GM23338 (cell line): ENCODE measurements around the gene EEF2K. TPM values are rescaled to one million over a fixed set of nuclear protein-coding genes. Genes with fewer than 3 reads are reported as not detected.
A peak's percentile ranks its signal among the peaks of the same experiment; 100 is the strongest.

Experiments used
- ATAC-seq: fragments of 200-7000 bp; cut with Tn5 transposase; 3 replicates; pipeline ENCODE4 v1.9.1; 2020
- DNase-seq: peaks from one replicate; pipeline ENCODE4 v3.0.0-alpha.2; 2015; ENCODE audit warnings: low spot score
- H2AFZ ChIP-seq: fragments of 200-600 bp; sonication (generic); 2 replicates; pipeline ENCODE4 v1.8.0; 2016; ENCODE audit warnings: antibody characterized with exemption, mild to moderate bottlenecking, moderate library complexity
- H3F3A ChIP-seq: fragments of 200-600 bp; sonication (generic); replicated peaks from 2 replicates; pipeline ENCODE4 v1.8.0; 2017; ENCODE audit warnings: antibody characterized with exemption, mixed run types, low read depth
- H3K27ac ChIP-seq: fragments of 200-600 bp; sonication (generic); 2 replicates; pipeline ENCODE4 v1.6.1; 2016; ENCODE audit warnings: low read depth
- H3K27me3 ChIP-seq: fragments of 200-600 bp; sonication (generic); 2 replicates; pipeline ENCODE4 v1.8.0; 2016; ENCODE audit warnings: mild to moderate bottlenecking, mixed run types, moderate library complexity; ENCODE audit not compliant: insufficient read depth
- H3K36me3 ChIP-seq: fragments of 200-600 bp; sonication (generic); 2 replicates; pipeline ENCODE4 v1.8.0; 2016; ENCODE audit warnings: mild to moderate bottlenecking; ENCODE audit not compliant: insufficient read depth
- H3K4me1 ChIP-seq: fragments of 200-600 bp; sonication (generic); 2 replicates; pipeline ENCODE4 v1.8.0; 2016; ENCODE audit warnings: mild to moderate bottlenecking, moderate library complexity; ENCODE audit not compliant: insufficient read depth
- H3K4me2 ChIP-seq: fragments of 200-600 bp; sonication (generic); 2 replicates; pipeline ENCODE4 v1.7.1; 2017; ENCODE audit warnings: mixed run types
- H3K4me3 ChIP-seq: fragments of 200-600 bp; sonication (generic); 2 replicates; pipeline ENCODE4 v1.6.1; 2016; ENCODE audit warnings: mixed run types
- H3K79me2 ChIP-seq: fragments of 200-600 bp; sonication (generic); replicated peaks from 2 replicates; pipeline ENCODE4 v1.8.0; 2017; ENCODE audit warnings: mild to moderate bottlenecking; ENCODE audit not compliant: insufficient read depth
- H3K9me2 ChIP-seq: fragments of 200-600 bp; sonication (generic); 2 replicates; pipeline ENCODE4 v1.8.0; 2017; ENCODE audit not compliant: insufficient read depth
- H4K20me1 ChIP-seq: fragments of 200-600 bp; sonication (generic); replicated peaks from 2 replicates; pipeline ENCODE4 v1.8.0; 2017; ENCODE audit warnings: mild to moderate bottlenecking; ENCODE audit not compliant: insufficient read depth
- H3K27ac Mint-ChIP-seq: 2 replicates; pipeline ENCODE4 v1.8.0; 2020; ENCODE audit warnings: inconsistent platforms, mild to moderate bottlenecking, moderate library complexity, mixed read lengths
- H3K27me3 Mint-ChIP-seq: 3 replicates; pipeline ENCODE4 v1.8.0; 2022; ENCODE audit warnings: low read depth, mild to moderate bottlenecking, moderate library complexity, mixed read lengths, inconsistent platforms; ENCODE audit not compliant: insufficient read depth, poor library complexity
- H3K36me3 Mint-ChIP-seq: 3 replicates; pipeline ENCODE4 v1.8.0; 2021; ENCODE audit warnings: low read depth, mild to moderate bottlenecking, inconsistent platforms, moderate library complexity, mixed read lengths
- H3K4me1 Mint-ChIP-seq: 3 replicates; pipeline ENCODE4 v1.8.0; 2020; ENCODE audit warnings: mild to moderate bottlenecking, inconsistent platforms, mixed read lengths
- H3K4me3 Mint-ChIP-seq: 3 replicates; pipeline ENCODE4 v1.8.0; 2021; ENCODE audit warnings: moderate library complexity, mild to moderate bottlenecking, inconsistent platforms, mixed read lengths
- H3K9me3 Mint-ChIP-seq: 3 replicates; pipeline ENCODE4 v1.8.0; 2020; ENCODE audit warnings: moderate library complexity, mild to moderate bottlenecking, inconsistent platforms, mixed read lengths
- CREB1 ChIP-seq: fragments of 250-450 bp; sonication (Bioruptor Pico); IDR thresholded peaks from 2 replicates; pipeline ENCODE4 v1.5.0; 2020; ENCODE audit warnings: low read depth, mild to moderate bottlenecking, moderate library complexity
- EZH2 ChIP-seq: fragments of 200-600 bp; sonication (generic); IDR thresholded peaks from one replicate; pipeline ENCODE4 v1.8.0; 2017; ENCODE audit warnings: antibody characterized with exemption, mild to moderate bottlenecking, low read depth; ENCODE audit not compliant: unreplicated experiment
- EZH2phosphoT487 ChIP-seq: fragments of 200-600 bp; sonication (generic); IDR thresholded peaks from one replicate; pipeline ENCODE4 v1.8.1; 2018; ENCODE audit warnings: antibody characterized with exemption; ENCODE audit not compliant: unreplicated experiment
- JUNB ChIP-seq: IDR thresholded peaks from one replicate; pipeline ENCODE4 v1.6.1; 2016; ENCODE audit warnings: antibody characterized with exemption; ENCODE audit not compliant: unreplicated experiment
- NANOG ChIP-seq: IDR thresholded peaks from 2 replicates; pipeline ENCODE4 v1.6.1; 2016; ENCODE audit warnings: antibody characterized with exemption, borderline replicate concordance
- STAT1 ChIP-seq: IDR thresholded peaks from one replicate; pipeline ENCODE4 v1.6.1; 2016; ENCODE audit warnings: antibody characterized with exemption; ENCODE audit not compliant: unreplicated experiment
- ZNF331 ChIP-seq: fragments of 250-450 bp; sonication (Bioruptor Pico); IDR thresholded peaks from 2 replicates; pipeline ENCODE4 v1.5.0; 2020; ENCODE audit warnings: low read depth, mild to moderate bottlenecking, moderate library complexity
- polyA plus RNA-seq: library from polyadenylated mRNA; unstranded; fragments of >200 nt; fragmentation: Nextera tagmentation; extraction: Ambion mirVana; gene quantifications from 2 replicates; pipeline ENCODE4 v1.2.1, GENCODE V29; 2016
- total RNA-seq: library from RNA; depleted of rRNA; stranded (reverse); fragments of >200 nt; shearing (Covaris generic); gene quantifications from 2 replicates; pipeline ENCODE4 v1.2.3, GENCODE V29; 2014
- TF ChIP-seq, protein P1 (sequence below): fragments of 250-450 bp; sonication (Bioruptor Pico); IDR thresholded peaks from 2 replicates; pipeline ENCODE4 v1.5.0; 2020; ENCODE audit warnings: mild to moderate bottlenecking, moderate library complexity
- TF ChIP-seq, protein P2 (sequence below): IDR thresholded peaks from 2 replicates; pipeline ENCODE4 v1.6.1; 2016; ENCODE audit warnings: antibody characterized with exemption
- TF ChIP-seq, protein P3 (sequence below): IDR thresholded peaks from one replicate; pipeline ENCODE4 v1.6.1; 2018; ENCODE audit warnings: antibody characterized with exemption; ENCODE audit not compliant: unreplicated experiment

Gene EEF2K
- total and polyA plus RNA-seq, 2 experiments from 2014 or later = 5.4 to 23.9 TPM

DNA sequence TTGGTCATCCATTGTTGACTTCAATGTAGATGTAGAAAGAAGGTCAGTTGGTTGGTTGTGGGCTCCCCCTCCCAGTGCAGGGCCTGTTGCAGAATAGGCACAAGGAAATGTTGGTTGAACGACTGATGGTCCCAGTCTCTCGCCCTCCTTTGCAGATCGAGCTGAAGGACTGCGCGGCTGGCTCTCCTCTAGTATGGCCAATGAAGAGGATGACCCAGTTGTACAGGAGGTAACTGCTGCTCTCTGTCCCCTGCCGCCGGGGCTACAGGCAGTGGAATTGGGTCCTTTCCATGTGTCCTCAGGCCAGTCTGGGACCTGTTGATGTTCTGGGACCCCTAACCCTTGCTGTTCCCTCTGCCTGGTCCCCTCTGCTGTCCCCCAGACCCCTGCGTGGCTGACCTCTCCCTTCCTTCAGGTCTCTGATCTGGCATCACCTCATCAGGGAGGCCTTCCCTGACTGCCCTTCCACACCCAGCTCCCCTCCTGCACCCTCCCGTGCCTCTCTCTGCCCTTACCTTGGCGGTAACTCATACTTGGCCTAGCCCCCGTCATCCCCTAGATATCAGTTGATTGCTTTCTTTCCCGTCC, 96.8 kb downstream of the EEF2K start:
- Histone ChIP-seq H4K20me1 (peaks cover 47% of the 10 kb centered on the region), H3K79me2 (peaks cover 89% of the 10 kb centered on the region), H3K27ac (0 out of 2 replicates have a peak overlapping the region, but pooled peaks have one; percentile 19), H3K9me2 (no peaks in the 10 kb centered on the region), H3K4me3 (no peak overlapping the region), H3K27me3 (no peaks in the 10 kb centered on the region), H2AFZ (no peak overlapping the region), H3K4me2 (no peak overlapping the region), H3K4me1 (peaks cover 10% of the 10 kb centered on the region), H3K36me3 (peaks cover 4% of the 10 kb centered on the region; the same call in 1 of the 2 replicates), H3F3A (peaks cover 20% of the 10 kb centered on the region)
- Mint-ChIP-seq H3K36me3 (peaks cover 55% of the 10 kb centered on the region), H3K4me1 (peaks cover 18% of the 10 kb centered on the region), H3K27me3 (peaks cover 17% of the 10 kb centered on the region), H3K9me3 (peaks cover 6% of the 10 kb centered on the region; the same call in 2 of the 3 replicates), H3K27ac (no peak overlapping the region), H3K4me3 (no peak overlapping the region)
- ATAC-seq = no peak
- no peak for DNase-seq
- no peak for TF ChIP-seq STAT1
- TF ChIP-seq, protein P1, sequence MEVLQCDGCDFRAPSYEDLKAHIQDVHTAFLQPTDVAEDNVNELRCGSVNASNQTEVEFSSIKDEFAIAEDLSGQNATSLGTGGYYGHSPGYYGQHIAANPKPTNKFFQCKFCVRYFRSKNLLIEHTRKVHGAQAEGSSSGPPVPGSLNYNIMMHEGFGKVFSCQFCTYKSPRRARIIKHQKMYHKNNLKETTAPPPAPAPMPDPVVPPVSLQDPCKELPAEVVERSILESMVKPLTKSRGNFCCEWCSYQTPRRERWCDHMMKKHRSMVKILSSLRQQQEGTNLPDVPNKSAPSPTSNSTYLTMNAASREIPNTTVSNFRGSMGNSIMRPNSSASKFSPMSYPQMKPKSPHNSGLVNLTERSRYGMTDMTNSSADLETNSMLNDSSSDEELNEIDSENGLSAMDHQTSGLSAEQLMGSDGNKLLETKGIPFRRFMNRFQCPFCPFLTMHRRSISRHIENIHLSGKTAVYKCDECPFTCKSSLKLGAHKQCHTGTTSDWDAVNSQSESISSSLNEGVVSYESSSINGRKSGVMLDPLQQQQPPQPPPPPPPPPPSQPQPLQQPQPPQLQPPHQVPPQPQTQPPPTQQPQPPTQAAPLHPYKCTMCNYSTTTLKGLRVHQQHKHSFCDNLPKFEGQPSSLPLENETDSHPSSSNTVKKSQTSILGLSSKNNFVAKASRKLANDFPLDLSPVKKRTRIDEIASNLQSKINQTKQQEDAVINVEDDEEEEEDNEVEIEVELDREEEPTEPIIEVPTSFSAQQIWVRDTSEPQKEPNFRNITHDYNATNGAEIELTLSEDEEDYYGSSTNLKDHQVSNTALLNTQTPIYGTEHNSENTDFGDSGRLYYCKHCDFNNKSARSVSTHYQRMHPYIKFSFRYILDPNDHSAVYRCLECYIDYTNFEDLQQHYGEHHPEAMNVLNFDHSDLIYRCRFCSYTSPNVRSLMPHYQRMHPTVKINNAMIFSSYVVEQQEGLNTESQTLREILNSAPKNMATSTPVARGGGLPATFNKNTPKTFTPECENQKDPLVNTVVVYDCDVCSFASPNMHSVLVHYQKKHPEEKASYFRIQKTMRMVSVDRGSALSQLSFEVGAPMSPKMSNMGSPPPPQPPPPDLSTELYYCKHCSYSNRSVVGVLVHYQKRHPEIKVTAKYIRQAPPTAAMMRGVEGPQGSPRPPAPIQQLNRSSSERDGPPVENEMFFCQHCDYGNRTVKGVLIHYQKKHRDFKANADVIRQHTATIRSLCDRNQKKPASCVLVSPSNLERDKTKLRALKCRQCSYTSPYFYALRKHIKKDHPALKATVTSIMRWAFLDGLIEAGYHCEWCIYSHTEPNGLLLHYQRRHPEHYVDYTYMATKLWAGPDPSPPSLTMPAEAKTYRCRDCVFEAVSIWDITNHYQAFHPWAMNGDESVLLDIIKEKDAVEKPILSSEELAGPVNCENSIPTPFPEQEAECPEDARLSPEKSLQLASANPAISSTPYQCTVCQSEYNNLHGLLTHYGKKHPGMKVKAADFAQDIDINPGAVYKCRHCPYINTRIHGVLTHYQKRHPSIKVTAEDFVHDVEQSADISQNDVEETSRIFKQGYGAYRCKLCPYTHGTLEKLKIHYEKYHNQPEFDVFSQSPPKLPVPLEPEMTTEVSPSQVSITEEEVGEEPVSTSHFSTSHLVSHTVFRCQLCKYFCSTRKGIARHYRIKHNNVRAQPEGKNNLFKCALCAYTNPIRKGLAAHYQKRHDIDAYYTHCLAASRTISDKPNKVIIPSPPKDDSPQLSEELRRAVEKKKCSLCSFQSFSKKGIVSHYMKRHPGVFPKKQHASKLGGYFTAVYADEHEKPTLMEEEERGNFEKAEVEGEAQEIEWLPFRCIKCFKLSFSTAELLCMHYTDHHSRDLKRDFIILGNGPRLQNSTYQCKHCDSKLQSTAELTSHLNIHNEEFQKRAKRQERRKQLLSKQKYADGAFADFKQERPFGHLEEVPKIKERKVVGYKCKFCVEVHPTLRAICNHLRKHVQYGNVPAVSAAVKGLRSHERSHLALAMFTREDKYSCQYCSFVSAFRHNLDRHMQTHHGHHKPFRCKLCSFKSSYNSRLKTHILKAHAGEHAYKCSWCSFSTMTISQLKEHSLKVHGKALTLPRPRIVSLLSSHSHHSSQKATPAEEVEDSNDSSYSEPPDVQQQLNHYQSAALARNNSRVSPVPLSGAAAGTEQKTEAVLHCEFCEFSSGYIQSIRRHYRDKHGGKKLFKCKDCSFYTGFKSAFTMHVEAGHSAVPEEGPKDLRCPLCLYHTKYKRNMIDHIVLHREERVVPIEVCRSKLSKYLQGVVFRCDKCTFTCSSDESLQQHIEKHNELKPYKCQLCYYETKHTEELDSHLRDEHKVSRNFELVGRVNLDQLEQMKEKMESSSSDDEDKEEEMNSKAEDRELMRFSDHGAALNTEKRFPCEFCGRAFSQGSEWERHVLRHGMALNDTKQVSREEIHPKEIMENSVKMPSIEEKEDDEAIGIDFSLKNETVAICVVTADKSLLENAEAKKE (CRISPR knock-in tag) = no peak
- no peak for TF ChIP-seq ZNF331
- no peak for TF ChIP-seq CREB1 (CRISPR knock-in tag)
- TF ChIP-seq EZH2 = no peak
- TF ChIP-seq JUNB = no peak
- TF ChIP-seq, protein P2, sequence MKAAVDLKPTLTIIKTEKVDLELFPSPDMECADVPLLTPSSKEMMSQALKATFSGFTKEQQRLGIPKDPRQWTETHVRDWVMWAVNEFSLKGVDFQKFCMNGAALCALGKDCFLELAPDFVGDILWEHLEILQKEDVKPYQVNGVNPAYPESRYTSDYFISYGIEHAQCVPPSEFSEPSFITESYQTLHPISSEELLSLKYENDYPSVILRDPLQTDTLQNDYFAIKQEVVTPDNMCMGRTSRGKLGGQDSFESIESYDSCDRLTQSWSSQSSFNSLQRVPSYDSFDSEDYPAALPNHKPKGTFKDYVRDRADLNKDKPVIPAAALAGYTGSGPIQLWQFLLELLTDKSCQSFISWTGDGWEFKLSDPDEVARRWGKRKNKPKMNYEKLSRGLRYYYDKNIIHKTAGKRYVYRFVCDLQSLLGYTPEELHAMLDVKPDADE = no peak
- TF ChIP-seq, protein P3, sequence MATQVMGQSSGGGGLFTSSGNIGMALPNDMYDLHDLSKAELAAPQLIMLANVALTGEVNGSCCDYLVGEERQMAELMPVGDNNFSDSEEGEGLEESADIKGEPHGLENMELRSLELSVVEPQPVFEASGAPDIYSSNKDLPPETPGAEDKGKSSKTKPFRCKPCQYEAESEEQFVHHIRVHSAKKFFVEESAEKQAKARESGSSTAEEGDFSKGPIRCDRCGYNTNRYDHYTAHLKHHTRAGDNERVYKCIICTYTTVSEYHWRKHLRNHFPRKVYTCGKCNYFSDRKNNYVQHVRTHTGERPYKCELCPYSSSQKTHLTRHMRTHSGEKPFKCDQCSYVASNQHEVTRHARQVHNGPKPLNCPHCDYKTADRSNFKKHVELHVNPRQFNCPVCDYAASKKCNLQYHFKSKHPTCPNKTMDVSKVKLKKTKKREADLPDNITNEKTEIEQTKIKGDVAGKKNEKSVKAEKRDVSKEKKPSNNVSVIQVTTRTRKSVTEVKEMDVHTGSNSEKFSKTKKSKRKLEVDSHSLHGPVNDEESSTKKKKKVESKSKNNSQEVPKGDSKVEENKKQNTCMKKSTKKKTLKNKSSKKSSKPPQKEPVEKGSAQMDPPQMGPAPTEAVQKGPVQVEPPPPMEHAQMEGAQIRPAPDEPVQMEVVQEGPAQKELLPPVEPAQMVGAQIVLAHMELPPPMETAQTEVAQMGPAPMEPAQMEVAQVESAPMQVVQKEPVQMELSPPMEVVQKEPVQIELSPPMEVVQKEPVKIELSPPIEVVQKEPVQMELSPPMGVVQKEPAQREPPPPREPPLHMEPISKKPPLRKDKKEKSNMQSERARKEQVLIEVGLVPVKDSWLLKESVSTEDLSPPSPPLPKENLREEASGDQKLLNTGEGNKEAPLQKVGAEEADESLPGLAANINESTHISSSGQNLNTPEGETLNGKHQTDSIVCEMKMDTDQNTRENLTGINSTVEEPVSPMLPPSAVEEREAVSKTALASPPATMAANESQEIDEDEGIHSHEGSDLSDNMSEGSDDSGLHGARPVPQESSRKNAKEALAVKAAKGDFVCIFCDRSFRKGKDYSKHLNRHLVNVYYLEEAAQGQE = no peak
- no peak for TF ChIP-seq EZH2phosphoT487
- TF ChIP-seq NANOG = no peak
